GM18505 (cell line): ENCODE results near the gene GYPC.

Experiments
- ATAC-seq: cut with Tn5 transposase; IDR thresholded peaks from one replicate; pipeline ENCODE4 v1.9.1; 2021; ENCODE audit not compliant: unreplicated experiment
- POLR2A ChIP-seq: IDR thresholded peaks from 4 replicates; pipeline ENCODE4 v1.6.1; 2011; ENCODE audit warnings: borderline replicate concordance; ENCODE audit not compliant: insufficient read depth, insufficient read length; ENCODE audit errors: extremely low read depth

Gene GYPC

DNA sequence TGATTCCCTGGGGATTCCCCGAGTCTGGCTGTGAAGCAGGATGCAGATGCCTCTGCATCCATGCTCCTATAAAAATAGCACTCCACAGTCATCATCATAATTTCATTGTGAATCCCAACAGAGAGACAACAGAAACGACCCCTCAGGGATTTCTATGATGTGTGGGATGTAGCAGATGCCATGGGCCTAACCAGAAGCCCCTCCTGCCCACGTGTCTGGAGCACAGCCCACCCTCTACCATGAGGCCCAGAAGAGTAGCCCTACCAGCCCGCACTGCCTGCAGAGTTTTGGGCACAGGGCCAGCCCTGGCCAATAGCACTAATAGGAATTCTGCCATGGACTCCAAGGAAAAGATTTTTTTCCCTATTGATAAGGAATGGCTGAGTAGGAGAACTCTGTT is 66.6 kb downstream of the GYPC start:
- no peak for ATAC-seq
- TF ChIP-seq POLR2A, result no peak

GRCh38 chr2:126723281-126723815 is 67.4 kb downstream of the GYPC start:
- no peak for ATAC-seq
- TF ChIP-seq POLR2A, result no peak

DNA sequence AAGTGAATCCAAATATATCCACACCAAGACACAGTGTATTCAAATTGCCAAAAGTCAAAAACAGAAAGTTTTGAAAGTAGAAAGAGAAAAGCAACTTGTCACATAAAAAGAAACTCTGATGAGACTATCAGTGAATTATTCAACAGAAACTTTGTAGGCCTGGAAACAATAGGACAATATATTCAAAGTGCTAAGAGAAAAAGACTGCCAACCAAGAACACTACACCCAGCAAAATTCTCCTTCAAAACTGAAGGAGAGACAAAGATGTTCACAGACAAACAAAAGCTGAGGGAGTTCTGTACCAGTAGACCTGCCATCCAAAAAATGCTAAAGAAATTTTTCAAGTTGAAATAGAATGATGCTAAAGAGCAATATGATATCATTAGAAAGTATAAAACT is 69.6 kb downstream of the GYPC start:
- TF ChIP-seq POLR2A, result no peak
- ATAC-seq, result no peak

DNA sequence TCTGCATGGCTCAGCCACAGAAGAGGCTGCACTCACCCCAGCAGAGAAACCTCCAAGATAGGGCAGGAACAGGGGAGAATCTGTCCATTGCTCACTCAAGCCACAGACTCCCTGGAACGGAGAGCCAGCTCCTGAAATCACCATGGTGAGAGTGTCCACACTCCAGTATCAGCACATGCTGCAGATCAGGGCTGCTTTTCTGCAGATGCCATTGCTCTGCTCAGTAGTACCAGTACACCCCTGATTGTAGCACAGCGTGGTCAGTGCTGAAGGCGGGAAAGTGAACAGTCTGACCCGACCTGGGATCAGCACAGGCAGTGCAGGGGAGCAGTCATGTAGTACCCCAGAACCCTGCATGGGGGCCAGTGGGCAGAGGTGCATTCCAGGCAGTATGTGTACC is 73.9 kb downstream of the GYPC start:
- no peak for TF ChIP-seq POLR2A
- ATAC-seq, result no peak

GRCh38 chr2:126730655-126731054 is 74.7 kb downstream of the GYPC start:
- TF ChIP-seq POLR2A, result no peak
- no peak for ATAC-seq

DNA sequence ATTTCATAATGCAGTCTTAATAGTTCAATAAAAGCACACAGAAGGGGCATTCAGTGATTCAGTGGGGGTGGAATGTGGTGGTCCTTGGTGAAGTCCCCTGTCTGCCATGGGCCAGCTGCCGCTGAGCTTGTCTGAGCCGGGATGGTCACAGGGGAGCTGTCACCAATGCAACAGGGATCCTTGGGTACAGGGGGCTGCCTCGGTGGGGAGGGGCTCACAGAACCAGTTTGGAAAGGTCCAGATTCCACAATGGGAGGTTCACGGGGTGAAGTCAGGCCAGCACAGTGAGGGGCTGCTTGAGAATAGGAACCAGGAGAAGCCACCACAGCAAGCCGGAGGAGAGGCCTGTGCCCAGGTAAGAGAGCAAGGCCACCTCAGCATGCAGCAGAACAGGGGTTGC is 75.4 kb downstream of the GYPC start:
- no peak for TF ChIP-seq POLR2A
- ATAC-seq, result no peak

DNA sequence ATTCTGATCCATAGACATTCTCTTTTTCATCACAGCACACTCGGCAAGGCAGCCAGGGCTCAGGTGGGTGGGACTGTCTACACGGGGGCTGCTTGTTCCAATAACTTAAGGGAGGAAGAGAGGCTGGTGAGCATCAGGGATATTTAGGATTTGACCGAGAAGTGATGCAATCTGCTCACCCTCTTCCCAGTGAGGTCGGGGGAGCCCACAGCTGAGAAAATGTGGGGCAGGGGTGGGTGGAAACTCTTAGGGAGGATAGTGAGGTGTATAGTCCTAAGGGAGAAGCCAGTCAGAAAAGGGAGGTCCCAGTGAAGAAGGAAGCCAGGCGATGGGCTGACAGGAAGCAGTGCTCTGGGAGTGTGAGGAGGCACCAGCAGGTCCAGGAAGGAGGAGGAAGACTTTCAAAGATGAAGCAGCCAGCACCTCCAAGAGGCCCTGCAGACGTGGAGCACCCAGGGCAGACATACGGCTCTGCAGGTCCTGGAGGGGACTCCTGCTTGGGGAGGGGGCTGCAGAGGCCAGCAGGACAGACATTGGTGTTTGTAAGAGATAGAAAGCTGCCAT is 76.8 kb downstream of the GYPC start:
- TF ChIP-seq POLR2A, result no peak
- no peak for ATAC-seq

- no peak for ATAC-seq
- TF ChIP-seq POLR2A, result no peak
Measured at GRCh38 chr2:126733795-126734194, 77.8 kb downstream of the GYPC start.

GRCh38 chr2:126736133-126736874 is 80.3 kb downstream of the GYPC start:
- no peak for TF ChIP-seq POLR2A
- ATAC-seq, result no peak

DNA sequence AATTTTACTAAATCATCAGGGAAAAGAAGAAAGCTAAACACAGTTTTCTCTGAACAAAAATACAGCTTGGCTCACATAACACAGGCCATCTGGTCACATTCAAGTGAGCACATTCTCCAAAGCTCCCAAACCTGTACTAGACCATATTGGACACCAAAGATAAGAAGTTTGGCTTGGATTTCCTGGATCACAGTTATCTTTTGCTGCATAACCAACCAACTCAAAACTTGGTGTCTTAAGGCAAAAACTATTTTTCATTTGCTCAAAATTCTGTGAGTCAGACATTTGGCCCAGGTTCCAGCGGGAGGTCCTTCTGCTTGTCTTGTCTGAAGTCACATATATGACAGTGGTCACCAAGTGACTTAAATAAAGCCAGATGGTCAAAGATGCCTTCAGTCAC is 83.2 kb downstream of the GYPC start:
- TF ChIP-seq POLR2A, result no peak
- no peak for ATAC-seq

- no peak for TF ChIP-seq POLR2A
- no peak for ATAC-seq
Measured at GRCh38 chr2:126744640-126745039, 88.7 kb downstream of the GYPC start.
